ENCODE data around the gene SCYL2.

SCYL2 gene

DNA sequence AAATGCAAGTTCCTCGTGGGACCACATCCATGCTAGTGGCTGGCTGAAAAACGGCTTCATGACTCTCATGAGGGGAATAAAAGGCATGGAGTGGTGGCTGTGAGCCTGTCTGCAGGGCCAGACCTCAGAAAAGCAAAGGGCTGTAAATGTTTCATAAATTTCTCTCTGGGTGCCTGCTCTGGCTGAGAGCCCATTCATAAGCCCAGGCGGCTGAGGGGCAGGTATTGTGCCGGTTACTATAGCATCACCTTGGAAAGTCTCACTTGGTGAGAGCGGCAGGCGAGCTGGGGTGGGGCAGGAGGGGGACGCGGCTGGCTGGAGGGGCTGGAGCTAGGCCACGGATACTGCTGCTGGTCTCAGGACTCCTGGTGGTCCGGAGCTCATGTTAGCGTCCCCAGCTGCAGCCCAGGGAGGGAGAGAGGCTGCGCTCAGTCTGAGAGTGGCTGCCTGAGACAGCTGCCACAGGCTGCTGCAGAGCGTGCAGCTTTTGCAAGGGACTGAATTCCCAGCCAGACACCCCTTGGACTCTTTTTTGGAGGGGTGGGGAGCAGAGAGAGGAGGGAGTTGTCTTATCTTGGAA is 89.8 kb downstream of the SCYL2 start, which contains the start of gene SLC17A8:
TSS of gene SLC17A8 (plus strand) at position 431 of the 580 bp plus-strand sequence. CDS start 318 bp downstream, outside the sequence.
- H3K27ac Mint-ChIP-seq: no peak within 1 kb of the TSS
- no peaks in the 10 kb centered on the region for H3K36me3 Mint-ChIP-seq
- H3K9me3 Mint-ChIP-seq: no peaks in the 10 kb centered on the region
- no peak within 1 kb of the TSS for H3K4me3 Mint-ChIP-seq
- H3K4me1 Mint-ChIP-seq: no peaks in the 10 kb centered on the region
- peaks cover 21% of the 10 kb centered on the region for H3K27me3 Mint-ChIP-seq
- DNase-seq (ENCODE audit: low spot score in 2 of 2) (no peak), ATAC-seq (ENCODE audit: low read depth) (no peak)

DNA sequence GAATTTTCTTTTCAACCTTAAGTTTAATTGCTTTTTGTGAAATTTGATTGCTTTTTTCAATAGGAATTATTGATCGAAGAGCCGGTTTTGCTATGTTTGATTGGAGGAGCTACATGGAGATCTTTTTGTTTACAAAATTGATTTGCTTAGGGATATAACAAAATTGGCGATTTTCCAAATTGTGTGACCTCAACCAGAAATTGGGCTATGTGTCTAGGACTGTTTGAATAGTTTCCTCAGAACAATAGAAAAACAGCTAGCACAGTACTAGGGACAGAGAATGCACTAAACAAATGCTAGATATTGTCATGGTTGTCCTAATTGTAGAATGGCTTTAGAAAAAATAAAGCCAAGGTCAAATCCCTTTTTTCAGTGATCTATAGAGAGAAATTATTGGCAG is 92.3 kb downstream of the SCYL2 start:
- H3K9me3 Mint-ChIP-seq: no peaks in the 10 kb centered on the region
- ATAC-seq (ENCODE audit: low read depth): no peak
- no peaks in the 10 kb centered on the region for H3K4me1 Mint-ChIP-seq
- H3K36me3 Mint-ChIP-seq: no peaks in the 10 kb centered on the region
- H3K27ac Mint-ChIP-seq: no peak overlapping the region
- H3K27me3 Mint-ChIP-seq: peaks cover 20% of the 10 kb centered on the region
- no peak for DNase-seq (ENCODE audit: low spot score in 2 of 2)
- H3K4me3 Mint-ChIP-seq: no peak overlapping the region

DNA sequence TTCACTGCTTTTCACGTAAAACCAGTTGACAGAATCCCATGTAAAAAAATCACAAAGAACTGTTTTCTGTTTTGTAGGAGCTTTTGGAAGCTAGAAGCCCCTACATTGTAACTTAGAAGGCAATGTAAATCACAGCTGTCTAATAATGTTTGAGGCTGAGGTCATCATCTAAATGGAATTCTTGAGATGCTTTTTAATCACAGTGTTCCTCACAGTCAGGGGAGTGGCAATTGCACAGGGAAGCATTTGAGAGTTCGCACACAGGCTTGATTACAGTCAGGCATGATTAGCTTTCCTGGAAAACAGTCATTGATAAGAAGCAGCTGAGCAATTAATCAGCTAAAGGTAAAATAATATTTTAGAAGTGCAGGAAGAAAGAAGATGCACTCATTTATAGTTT is 92.8 kb downstream of the SCYL2 start:
- Mint-ChIP-seq H3K4me3 (no peak overlapping the region), H3K4me1 (no peaks in the 10 kb centered on the region), H3K9me3 (no peaks in the 10 kb centered on the region), H3K27ac (no peak overlapping the region), H3K27me3 (peaks cover 22% of the 10 kb centered on the region), H3K36me3 (no peaks in the 10 kb centered on the region)
- DNase-seq (ENCODE audit: low spot score in 2 of 2): no peak
- ATAC-seq (ENCODE audit: low read depth): no peak

DNA sequence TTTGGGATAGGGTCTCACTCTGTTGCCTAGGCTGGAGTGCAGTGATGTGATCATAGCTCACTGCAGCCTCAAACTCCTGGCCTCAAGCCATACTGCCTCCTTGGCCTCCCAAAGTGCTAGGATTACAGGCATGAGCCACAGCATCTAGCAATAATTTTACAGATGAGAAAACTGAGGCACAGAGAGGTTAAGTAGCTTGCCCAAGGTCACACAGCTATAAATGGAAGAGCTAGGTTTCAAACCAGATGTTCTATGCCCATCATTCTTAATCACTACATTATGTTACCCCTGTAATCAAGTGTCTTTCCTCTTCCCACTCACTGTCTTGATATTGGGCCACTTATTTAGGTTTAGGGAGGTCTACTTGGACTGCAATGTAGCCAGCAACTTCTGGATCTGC is 93.5 kb downstream of the SCYL2 start:
- no peaks in the 10 kb centered on the region for H3K9me3 Mint-ChIP-seq
- no peak overlapping the region for H3K4me3 Mint-ChIP-seq
- no peak overlapping the region for H3K27ac Mint-ChIP-seq
- DNase-seq (ENCODE audit: low spot score in 2 of 2) (no peak), ATAC-seq (ENCODE audit: low read depth) (no peak)
- no peaks in the 10 kb centered on the region for H3K4me1 Mint-ChIP-seq
- no peaks in the 10 kb centered on the region for H3K36me3 Mint-ChIP-seq
- H3K27me3 Mint-ChIP-seq: peaks cover 21% of the 10 kb centered on the region

DNA sequence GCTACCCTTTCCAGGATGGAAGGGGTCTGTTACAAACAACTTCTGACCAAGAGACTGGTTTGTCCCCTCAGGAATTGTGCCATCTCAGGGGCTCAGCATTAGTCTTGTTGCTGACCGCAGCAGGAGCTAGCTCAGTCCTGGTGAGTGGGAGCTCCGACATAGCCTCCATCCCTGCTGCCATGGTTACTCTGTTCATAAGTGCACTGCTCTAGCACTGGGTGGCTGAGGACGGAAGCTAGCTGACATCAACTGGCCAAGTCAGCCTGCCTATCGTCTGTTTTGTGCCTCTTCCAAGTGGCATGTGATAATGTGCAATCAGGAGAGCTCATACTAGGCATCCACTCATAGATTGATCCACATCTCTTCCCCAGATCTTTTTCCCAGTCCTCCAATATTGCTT is 97.3 kb downstream of the SCYL2 start:
- no peaks in the 10 kb centered on the region for H3K4me1 Mint-ChIP-seq
- peaks cover 14% of the 10 kb centered on the region for H3K27me3 Mint-ChIP-seq
- H3K9me3 Mint-ChIP-seq: no peaks in the 10 kb centered on the region
- H3K27ac Mint-ChIP-seq: no peak overlapping the region
- DNase-seq (ENCODE audit: low spot score in 2 of 2) (no peak), ATAC-seq (ENCODE audit: low read depth) (no peak)
- H3K36me3 Mint-ChIP-seq: no peaks in the 10 kb centered on the region
- H3K4me3 Mint-ChIP-seq: no peak overlapping the region

DNA sequence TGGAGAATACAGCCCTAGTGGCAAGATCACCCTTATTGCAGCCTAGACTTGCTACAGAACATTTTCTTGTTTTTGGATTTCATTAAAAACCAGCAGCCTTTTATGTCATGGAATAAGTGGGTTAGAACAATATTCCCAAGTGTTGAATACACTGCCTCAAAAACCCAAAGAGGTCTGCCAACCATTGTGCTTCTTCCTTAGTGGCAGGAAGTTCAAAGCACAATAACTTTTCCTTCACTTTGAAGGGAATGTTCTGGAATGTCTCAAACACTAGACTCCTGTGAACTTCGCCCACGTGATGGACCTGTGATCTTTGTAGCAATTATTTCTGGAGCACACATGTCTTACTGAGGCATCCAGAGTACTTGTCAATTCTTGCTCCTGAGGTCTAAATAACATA is 98.4 kb downstream of the SCYL2 start:
- peaks cover 11% of the 10 kb centered on the region for H3K27me3 Mint-ChIP-seq
- no peaks in the 10 kb centered on the region for H3K36me3 Mint-ChIP-seq
- DNase-seq (ENCODE audit: low spot score in 2 of 2) (no peak), ATAC-seq (ENCODE audit: low read depth) (no peak)
- H3K9me3 Mint-ChIP-seq: peaks cover 1% of the 10 kb centered on the region
- no peak overlapping the region for H3K4me3 Mint-ChIP-seq
- H3K4me1 Mint-ChIP-seq: no peaks in the 10 kb centered on the region
- no peak overlapping the region for H3K27ac Mint-ChIP-seq

DNA sequence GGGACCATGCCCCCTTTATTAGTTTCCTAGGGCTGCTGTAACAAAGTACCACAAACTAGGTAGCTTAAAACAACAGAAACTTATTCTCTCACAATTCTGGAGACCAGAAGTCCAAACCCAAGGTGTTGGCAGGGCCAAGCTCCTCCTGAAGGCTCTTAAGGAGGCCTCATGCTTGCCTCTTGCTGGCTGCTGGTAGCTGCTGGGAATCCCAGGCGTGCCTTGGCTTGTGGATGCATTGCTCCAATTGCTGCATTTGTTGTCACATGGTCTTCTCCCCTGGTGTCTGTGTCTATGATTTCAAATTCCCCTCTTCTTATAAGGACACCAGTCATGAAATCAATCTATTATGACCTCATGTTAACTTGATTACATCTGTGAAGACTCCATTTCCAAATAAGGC is 101.1 kb downstream of the SCYL2 start:
- no peak for ATAC-seq (ENCODE audit: low read depth)
- Mint-ChIP-seq H3K9me3 (peaks cover 1% of the 10 kb centered on the region), H3K27me3 (peaks cover 4% of the 10 kb centered on the region), H3K4me3 (no peak overlapping the region), H3K27ac (no peak overlapping the region), H3K4me1 (no peaks in the 10 kb centered on the region), H3K36me3 (no peaks in the 10 kb centered on the region)
- DNase-seq (ENCODE audit: low spot score in 2 of 2): no peak

DNA sequence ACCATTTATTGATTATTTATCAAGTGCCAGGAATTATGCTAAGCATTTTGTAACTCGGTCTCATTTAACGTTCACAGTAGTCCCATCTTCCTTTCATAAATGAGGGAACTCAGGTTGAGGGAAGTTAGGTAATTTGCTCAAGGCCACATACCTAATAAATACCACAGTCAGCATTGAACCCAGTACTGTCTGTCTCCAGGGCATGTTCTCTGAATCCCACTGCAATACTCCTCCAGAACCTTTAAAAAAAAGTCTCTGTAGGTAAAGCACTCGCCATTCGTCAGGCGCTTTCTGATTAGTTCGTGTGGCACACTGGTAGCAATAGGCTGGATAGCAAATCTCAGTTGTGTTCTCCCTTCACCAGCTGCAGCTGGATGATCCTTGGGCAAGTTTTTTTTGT is 104.2 kb downstream of the SCYL2 start:
- Mint-ChIP-seq H3K9me3 (peaks cover 1% of the 10 kb centered on the region), H3K27me3 (no peaks in the 10 kb centered on the region), H3K27ac (no peak overlapping the region), H3K4me3 (no peak overlapping the region), H3K36me3 (no peaks in the 10 kb centered on the region), H3K4me1 (no peaks in the 10 kb centered on the region)
- DNase-seq (ENCODE audit: low spot score in 2 of 2) (no peak), ATAC-seq (ENCODE audit: low read depth) (no peak)

DNA sequence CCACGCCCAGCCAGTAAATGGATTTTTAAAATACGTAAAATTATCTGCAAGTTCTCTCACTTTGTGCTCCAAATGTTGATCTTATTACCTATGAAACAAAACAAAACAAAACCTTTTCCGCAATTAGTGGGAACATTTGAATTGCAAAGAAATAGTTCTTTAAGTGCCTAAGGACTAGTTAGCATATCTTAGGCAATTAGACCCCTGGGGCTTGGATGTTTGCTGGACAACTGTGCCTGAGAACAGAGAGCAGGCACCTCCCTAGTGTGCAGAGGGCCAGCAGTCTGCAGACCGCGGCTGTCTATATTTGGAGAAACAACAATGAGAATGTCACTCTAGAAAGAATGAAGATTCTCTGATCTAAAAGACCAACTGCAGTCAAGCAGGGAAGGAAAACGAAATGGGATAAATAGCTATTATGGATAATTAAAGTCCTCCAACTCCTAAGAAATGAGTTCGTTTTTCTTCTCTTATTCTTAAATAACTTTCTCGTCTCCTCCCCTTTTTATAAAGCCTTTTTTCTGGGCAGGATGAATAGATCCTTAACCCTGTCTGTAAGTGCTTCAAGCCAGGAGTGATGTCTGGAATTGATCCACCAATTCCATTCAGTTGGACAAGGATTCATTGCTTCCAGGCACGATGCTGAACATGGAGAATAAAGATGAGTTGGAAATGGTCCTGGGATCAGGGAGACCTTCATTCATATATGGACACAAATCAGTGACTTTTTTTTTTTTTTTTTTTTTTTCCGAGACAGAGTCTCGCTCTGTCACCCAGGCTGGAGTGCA is 106.1 kb downstream of the SCYL2 start:
- Mint-ChIP-seq H3K27me3 (no peaks in the 10 kb centered on the region), H3K27ac (no peak overlapping the region), H3K36me3 (no peaks in the 10 kb centered on the region), H3K9me3 (peaks cover 1% of the 10 kb centered on the region), H3K4me1 (no peaks in the 10 kb centered on the region), H3K4me3 (no peak overlapping the region)
- no peak for DNase-seq (ENCODE audit: low spot score in 2 of 2)
- no peak for ATAC-seq (ENCODE audit: low read depth)

DNA sequence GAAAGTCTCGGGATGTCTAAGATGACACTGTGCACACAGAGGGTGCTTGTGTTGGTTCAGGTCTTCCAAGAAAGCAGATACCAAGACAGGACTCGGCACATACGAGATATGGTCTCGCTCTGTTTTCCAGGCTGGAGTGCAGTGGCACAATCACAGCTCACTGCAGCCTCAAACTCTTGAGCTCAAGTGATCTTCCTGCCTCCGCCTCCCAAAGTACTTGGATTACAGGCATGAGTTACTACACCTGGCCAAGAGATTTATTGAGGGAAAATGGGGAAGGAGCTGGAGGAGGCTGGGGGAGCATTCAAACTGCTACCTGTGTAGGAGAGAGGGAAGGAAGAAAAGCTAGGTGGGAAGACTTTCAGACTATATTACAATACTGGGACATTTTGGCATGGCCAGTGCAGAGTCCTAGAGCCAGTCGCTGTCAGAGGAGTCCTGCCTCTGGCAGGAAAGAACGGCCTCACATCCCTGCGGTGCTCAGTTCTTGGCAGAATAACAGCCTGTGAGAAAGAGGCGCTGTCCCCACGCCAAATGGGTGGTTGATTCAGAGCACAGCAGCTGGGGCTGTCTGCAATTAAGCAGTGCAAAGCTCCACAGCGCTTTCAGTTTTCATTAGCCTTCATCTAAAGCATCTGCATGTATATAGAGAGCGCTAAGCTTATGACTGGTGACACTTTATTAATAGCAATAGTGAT is 108.2 kb downstream of the SCYL2 start:
- no peak overlapping the region for H3K4me3 Mint-ChIP-seq
- no peaks in the 10 kb centered on the region for H3K9me3 Mint-ChIP-seq
- no peaks in the 10 kb centered on the region for H3K36me3 Mint-ChIP-seq
- H3K27me3 Mint-ChIP-seq: no peaks in the 10 kb centered on the region
- H3K27ac Mint-ChIP-seq: no peak overlapping the region
- ATAC-seq (ENCODE audit: low read depth): no peak
- DNase-seq (ENCODE audit: low spot score in 2 of 2): no peak
- H3K4me1 Mint-ChIP-seq: no peaks in the 10 kb centered on the region

DNA sequence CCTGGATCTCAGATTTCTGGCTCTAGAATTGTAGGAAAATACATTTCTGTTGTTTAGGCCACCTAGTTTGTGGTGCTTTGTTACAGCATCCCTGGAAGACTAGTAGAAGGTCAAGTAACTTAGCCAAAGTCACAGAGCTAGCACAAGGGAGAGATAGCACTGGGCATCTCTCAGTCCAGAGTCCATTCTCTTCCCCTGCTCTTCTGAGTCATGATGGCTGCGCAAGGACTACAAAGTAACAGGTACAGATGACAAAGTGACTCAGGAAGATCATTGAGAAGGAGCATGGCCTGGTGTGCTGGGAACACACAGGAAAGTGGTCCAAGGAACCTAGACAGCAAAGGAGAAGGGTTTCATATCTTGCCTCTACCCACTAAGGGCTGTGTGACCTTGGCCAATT is 109.2 kb downstream of the SCYL2 start:
- no peaks in the 10 kb centered on the region for H3K27me3 Mint-ChIP-seq
- no peaks in the 10 kb centered on the region for H3K9me3 Mint-ChIP-seq
- peaks cover under 1% of the 10 kb centered on the region for H3K4me1 Mint-ChIP-seq
- DNase-seq (ENCODE audit: low spot score in 2 of 2): no peak
- no peak for ATAC-seq (ENCODE audit: low read depth)
- H3K27ac Mint-ChIP-seq: no peak overlapping the region
- no peaks in the 10 kb centered on the region for H3K36me3 Mint-ChIP-seq
- H3K4me3 Mint-ChIP-seq: no peak overlapping the region

DNA sequence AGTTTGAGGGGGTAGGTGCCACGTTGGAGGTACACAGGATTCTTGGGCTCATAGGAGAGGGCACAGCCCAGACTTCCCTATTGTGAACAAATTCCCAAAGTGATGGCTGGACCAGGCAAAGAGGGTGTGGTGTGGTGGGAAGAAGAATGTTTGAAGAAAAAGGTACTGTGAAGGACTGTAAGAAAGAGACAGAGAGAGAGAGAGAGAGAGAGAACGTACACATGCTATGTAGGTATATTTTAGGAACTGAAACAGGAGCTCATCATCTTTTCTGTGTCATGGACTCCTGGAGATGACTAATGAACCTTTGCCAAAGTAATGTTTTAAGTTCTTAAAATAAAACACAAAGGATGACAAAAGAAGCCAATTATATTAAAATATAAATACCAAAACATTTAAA is 114.4 kb downstream of the SCYL2 start:
- H3K27me3 Mint-ChIP-seq: no peaks in the 10 kb centered on the region
- H3K36me3 Mint-ChIP-seq: no peaks in the 10 kb centered on the region
- DNase-seq (ENCODE audit: low spot score in 2 of 2) (no peak), ATAC-seq (ENCODE audit: low read depth) (no peak)
- H3K27ac Mint-ChIP-seq: no peak overlapping the region
- H3K4me3 Mint-ChIP-seq: no peak overlapping the region
- no peaks in the 10 kb centered on the region for H3K9me3 Mint-ChIP-seq
- peaks cover 2% of the 10 kb centered on the region for H3K4me1 Mint-ChIP-seq

DNA sequence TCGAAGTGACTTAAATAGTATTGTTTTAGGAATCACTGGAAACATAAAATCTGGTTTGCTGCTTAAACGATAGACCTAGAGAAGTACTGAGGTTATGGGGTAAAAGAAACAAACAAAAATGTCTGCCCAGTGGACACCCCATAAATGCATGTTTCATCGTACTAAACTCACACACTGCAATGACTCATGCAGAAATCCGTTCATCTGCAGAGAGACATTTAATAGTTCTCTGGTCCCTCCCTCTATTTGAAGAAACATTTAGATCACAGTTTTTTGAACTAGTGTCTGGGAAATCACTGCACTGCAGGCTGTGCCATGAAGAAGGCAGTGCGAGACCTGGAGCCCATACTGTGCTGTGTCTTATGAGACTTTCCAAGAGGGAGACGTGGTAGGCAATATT is 115.4 kb downstream of the SCYL2 start:
- Mint-ChIP-seq H3K27ac (no peak overlapping the region), H3K36me3 (no peaks in the 10 kb centered on the region), H3K9me3 (no peaks in the 10 kb centered on the region), H3K4me3 (no peak overlapping the region), H3K4me1 (peaks cover 2% of the 10 kb centered on the region), H3K27me3 (no peaks in the 10 kb centered on the region)
- DNase-seq (ENCODE audit: low spot score in 2 of 2): no peak
- ATAC-seq (ENCODE audit: low read depth): no peak

All from memory B cell (primary cell).